NOMO-1 (cell line): ENCODE data around the gene LCN10.
"Not testable (repeated sequence)": the region's sequence is repeated elsewhere in the genome, so short reads cannot be mapped to it uniquely, and the experiment has no call there.

Source experiments
- DNase-seq, 2 experiments: peaks; one replicate each; lab custom pipeline; 2025; ENCODE audit not compliant: unreplicated experiment in 2 of 2; lab: John Stamatoyannopoulos, UW

LCN10 gene

GRCh38 chr9:136773386-136774044 is 30.8 kb upstream of the LCN10 start:
- peak; percentile 32 to 34 for DNase-seq

- no peak for DNase-seq
Measured at GRCh38 chr9:136771907-136772415, 29.2 kb upstream of the LCN10 start.

DNA sequence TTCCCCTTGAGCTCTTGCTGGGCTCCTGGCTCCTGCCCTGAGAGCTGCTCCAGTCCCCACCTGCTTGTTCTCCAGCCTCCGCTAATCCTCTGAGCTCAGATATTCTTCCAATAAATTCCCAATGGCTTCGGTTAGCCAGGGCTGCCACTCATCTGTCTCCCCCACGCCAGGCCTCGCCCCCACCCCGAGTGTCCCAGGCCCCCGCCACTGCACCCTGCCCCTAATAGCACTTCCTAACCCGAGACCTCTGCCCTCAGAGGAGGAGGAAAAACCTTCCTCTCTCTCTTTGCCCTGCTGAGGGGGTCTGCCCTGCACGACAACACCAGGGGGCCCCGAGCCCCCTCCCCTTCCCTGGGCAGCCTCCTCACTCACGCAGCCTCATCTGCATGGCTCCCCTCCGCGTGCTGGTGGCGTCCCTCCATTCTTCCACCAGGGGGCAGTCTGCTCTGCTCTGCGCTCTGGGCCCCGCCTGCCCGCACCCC is 27.0 kb upstream of the LCN10 start:
- no peak for DNase-seq

- DNase-seq, result not testable (repeated sequence)
Measured at GRCh38 chr9:136766410-136767120, 23.8 kb upstream of the LCN10 start.

DNA sequence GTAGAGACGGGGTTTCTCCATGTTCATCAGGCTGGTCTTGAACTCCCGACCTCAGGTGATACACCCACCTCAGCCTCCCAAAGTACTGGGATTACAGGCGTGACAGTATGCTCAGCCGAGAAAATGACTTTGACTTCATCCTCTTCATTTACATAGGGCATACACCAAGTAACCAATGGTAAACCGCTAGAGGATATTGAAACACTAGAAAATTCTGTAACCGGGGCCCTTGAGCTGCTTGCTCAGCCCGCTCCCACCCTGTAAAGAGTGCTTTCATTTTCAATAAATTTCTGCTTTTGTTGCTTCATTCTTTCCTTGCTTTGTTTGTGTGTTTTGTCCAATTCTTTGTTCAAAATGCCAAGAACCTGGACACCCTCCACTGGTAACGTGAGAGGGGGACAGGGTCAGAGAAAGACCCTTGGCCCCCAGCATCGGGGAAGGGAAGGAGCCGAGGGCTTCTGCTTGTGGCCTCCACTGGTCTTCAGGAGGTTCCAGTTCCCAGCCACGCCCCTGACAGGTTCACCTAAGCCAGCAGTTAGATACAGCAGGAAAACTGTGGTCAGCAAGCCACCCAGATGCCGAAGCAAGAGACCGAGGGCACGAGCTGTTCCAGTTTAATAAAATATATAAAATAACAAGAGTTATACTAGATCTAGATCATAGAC is 23.1 kb upstream of the LCN10 start:
- DNase-seq, result not testable (repeated sequence)

GRCh38 chr9:136765041-136765440 is 22.3 kb upstream of the LCN10 start:
- DNase-seq, result no peak

- DNase-seq, result no peak
Measured at GRCh38 chr9:136764301-136764891, 21.7 kb upstream of the LCN10 start, which contains the start of gene LCN15. TSS of gene LCN15 (minus strand) at chr9:136764518. CDS start at chr9:136764488, 30 bp downstream.

- no peak for DNase-seq
Measured at GRCh38 chr9:136763649-136764035, 20.9 kb upstream of the LCN10 start.

DNA sequence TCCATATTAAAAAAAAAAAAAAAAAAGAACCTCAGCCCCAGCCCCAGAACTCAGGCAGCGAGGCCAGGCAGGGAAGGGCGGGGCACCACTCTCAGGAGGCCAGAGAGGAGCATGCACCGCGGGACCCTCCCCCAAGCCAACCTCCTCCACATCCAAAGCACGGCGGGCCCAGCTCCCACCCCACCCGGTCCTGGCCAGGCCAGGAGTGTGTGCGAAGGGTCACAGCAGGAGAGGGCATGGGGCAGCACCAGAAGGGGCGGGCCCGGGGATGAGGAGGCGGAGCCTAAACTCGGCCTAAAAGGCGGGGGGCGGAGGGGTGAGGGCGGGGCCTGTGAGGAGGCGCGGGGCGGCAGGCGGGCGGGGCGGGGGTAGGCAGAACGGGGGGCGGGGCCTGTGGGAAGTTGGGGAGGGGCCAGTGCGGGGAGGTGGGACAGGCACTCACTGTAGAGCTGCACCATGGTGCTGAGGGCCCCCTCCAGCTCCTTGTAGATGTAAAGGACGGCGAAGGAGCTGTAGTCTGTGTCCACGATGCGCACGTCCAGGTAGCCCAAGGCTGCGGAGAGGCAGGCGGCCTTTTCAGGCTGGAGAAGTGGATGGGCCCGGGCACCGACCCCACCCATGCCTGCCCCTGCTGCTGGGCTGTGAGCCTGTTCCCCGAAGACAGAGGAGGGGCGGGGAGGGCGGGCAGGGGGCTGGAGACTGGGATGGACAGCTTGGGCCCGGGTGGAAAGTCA is 20.3 kb upstream of the LCN10 start:
- DNase-seq, result peak in 1 of 2 experiments; percentile 38

DNA sequence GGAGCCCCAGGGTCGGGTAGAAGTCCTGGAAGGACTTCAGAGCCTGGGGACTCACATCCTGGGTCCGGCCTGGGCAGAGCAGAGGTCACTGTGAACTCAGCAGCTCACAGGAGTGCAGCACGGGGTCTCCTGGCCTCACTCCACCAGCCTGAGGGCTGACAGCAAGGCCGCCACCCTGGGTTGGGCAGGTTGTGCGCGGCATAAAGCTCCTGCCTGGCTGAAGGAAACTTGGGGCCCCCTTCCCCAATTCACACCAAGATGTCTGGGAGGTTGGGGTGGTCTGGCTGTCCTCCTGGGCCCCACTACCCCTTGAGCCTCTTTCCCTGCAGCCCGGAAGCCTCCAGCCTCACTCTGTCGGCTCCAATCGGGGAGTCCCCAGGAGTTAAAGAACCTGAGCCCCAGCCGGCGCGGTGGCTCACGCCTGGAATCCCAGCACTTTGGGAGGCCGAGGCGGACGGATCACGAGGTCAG is 19.5 kb upstream of the LCN10 start:
- DNase-seq, result no peak

GRCh38 chr9:136761545-136761981 is 18.8 kb upstream of the LCN10 start:
- no peak for DNase-seq

- peak; percentile 63 to 75 for DNase-seq
Measured at GRCh38 chr9:136760834-136761544, 18.2 kb upstream of the LCN10 start.

DNA sequence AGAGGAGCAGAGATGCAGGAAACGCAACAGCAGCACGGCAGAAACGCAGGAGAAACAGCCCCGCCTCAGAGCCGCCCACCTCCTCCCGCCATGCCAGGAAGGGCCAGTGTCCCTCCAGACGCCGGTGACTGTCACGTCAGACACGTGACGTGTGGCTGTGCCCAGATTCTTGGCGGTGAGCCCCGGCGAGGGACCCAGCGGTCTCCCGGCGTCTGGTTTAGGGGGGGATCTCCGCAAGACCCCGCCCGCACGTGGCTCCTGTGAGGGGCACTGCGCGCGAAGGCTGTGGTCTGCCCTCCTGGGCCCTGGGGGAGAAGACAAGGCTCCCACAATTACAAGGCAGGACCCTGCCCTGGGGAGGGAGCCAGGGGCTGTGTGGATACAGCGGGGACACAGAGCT is 17.7 kb upstream of the LCN10 start:
- no peak for DNase-seq

- no peak for DNase-seq
Measured at GRCh38 chr9:136759436-136760325, 16.9 kb upstream of the LCN10 start.

GRCh38 chr9:136759001-136759400 is 16.3 kb upstream of the LCN10 start:
- DNase-seq, result no peak

- DNase-seq, result no peak
Measured at GRCh38 chr9:136757751-136758140, 15.0 kb upstream of the LCN10 start.

- no peak for DNase-seq
Measured at GRCh38 chr9:136757328-136757727, 14.6 kb upstream of the LCN10 start.

DNA sequence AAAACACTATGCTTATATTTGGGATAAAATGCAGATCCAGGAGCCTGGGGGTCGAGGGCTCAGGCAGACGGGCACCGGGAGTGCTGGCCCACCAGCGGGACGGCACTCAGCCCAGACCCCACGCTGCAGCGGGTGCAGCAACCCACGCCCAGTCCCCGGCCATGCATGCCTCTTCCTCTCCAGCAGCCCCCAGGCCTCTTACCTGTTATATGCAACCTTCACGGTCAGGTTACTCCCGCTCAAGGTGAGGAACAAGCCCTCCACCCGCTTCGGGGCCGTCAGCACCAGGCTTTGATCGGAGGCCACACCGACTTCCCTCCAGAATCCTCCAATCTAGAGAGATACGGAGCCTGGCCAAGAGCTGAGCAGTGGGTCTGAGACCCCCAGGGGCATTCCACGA is 14.1 kb upstream of the LCN10 start:
- no peak for DNase-seq

DNA sequence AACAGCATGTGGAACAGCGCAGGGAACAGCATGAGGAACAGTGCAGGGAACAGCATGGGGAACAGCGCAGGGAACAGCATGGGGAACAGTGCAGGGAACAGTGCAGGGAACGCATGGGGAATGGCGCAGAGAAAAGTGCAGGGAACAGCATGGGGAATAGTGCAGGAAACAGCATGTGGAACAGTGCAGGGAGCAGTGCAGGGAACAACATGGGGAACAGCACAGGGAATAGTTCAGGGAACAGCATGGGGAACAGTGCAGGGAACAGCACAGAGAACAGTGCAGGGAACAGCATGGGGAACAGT is 13.3 kb upstream of the LCN10 start:
- no peak for DNase-seq
